Mesendoderm (in vitro differentiated cells): Measurements from ENCODE around the gene CKMT1A.
"Not testable (repeated sequence)": the region's sequence is repeated elsewhere in the genome, so short reads cannot be mapped to it uniquely, and the experiment has no call there.

ENCODE experiments used
- DNase-seq: peaks from one replicate; pipeline ENCODE4 v3.0.0; 2013
- H2AK5ac ChIP-seq: 2 replicates; pipeline ENCODE4 v1.6.1; 2013; ENCODE audit warnings: low read length, inconsistent platforms
- H2BK120ac ChIP-seq: 2 replicates; pipeline ENCODE4 v1.6.1; 2013; ENCODE audit warnings: low read depth, mild to moderate bottlenecking, low read length, moderate library complexity, mixed read lengths
- H2BK15ac ChIP-seq: replicated peaks from 2 replicates; pipeline ENCODE4 v1.6.1; 2013; ENCODE audit warnings: low read depth, mild to moderate bottlenecking, moderate library complexity
- H2BK5ac ChIP-seq: 2 replicates; pipeline ENCODE4 v1.6.1; 2013; ENCODE audit warnings: low read length, inconsistent platforms
- H3K18ac ChIP-seq: 2 replicates; pipeline ENCODE4 v1.6.1; 2013; ENCODE audit warnings: mild to moderate bottlenecking, low read length, mixed read lengths
- H3K23ac ChIP-seq: one replicate; pipeline ENCODE4 v1.6.1; 2013; ENCODE audit warnings: low read length
- H3K27ac ChIP-seq: 2 replicates; pipeline ENCODE4 v1.5.1; 2013; ENCODE audit warnings: low read depth, mild to moderate bottlenecking, inconsistent platforms, low read length, moderate library complexity
- H3K27me3 ChIP-seq: 2 replicates; pipeline ENCODE4 v1.6.1; 2013; ENCODE audit warnings: low read length, control low read depth, mild to moderate bottlenecking, inconsistent platforms; ENCODE audit not compliant: insufficient read depth, poor library complexity
- H3K36me3 ChIP-seq: 2 replicates; pipeline ENCODE4 v1.6.1; 2013; ENCODE audit warnings: low read length, inconsistent platforms; ENCODE audit not compliant: control insufficient read depth, insufficient read depth
- H3K4ac ChIP-seq: one replicate; pipeline ENCODE4 v1.6.1; 2013; ENCODE audit warnings: low read depth, mild to moderate bottlenecking, low read length, moderate library complexity
- H3K4me1 ChIP-seq: 2 replicates; pipeline ENCODE4 v1.6.1; 2013; ENCODE audit warnings: low read depth, low read length, inconsistent platforms; ENCODE audit not compliant: control insufficient read depth
- H3K4me2 ChIP-seq: 2 replicates; pipeline ENCODE4 v1.6.1; 2013; ENCODE audit warnings: low read length
- H3K4me3 ChIP-seq: 2 replicates; pipeline ENCODE4 v1.5.1; 2013; ENCODE audit warnings: mild to moderate bottlenecking, low read length
- H3K56ac ChIP-seq: one replicate; pipeline ENCODE4 v1.6.1; 2013; ENCODE audit warnings: low read length
- H3K79me1 ChIP-seq: 2 replicates; pipeline ENCODE4 v1.6.1; 2013; ENCODE audit warnings: low read length, inconsistent platforms
- H3K79me2 ChIP-seq: 2 replicates; pipeline ENCODE4 v1.6.1; 2013; ENCODE audit warnings: mild to moderate bottlenecking, low read length; ENCODE audit not compliant: control insufficient read depth, insufficient read depth
- H3K9ac ChIP-seq: 2 replicates; pipeline ENCODE4 v1.6.1; 2013; ENCODE audit warnings: low read length, inconsistent platforms
- H4K5ac ChIP-seq: one replicate; pipeline ENCODE4 v1.6.1; 2013; ENCODE audit warnings: low read length
- H4K8ac ChIP-seq: one replicate; pipeline ENCODE4 v1.6.1; 2013; ENCODE audit warnings: low read depth, mild to moderate bottlenecking, control low read depth, low read length, moderate library complexity
- WGBS: extraction: QIAGEN DNeasy Blood & Tissue Kit; methylation state at CpG from one replicate; pipeline ENCODE4 v1.1.7; 2013; ENCODE audit warnings: low lambda C conversion rate, missing lambda C conversion rate; ENCODE audit not compliant: insufficient coverage; ENCODE audit errors: extremely low coverage; 5-methylcytosine and 5-hydroxymethylcytosine counted together

CKMT1A gene

DNA sequence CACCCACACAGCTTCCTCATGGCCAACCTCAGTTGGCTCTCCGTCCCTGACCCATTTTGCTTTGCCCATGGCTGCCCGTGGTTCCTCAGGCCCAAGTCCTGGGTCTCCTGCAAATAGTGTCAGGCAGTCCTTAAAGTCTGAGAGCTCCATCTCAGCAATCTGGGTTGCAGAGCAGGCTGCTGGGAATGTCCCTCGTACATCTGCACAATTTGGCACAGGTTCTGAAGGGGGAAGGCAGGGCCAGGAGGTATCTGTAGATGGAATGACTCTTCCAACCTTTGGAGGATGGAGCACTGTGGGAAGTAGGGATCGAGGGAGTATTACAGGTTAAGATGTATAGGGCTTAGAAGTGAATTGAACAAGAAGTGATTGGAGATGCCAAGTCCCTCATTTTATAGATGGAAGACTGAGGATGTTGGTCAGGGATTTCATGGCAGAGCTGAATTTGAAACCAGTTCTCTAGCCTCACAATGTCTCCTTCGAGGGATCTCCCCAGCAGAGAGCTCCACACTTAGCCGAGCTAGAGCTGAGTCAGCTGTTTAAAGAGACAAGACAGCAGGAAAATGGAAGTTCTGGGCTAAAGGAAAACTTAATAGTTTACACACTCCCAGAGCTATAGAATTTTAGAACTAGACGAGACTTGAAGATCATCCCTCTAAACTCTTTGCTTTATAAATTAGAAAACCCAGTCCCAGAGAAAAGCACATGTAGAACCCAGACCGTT, 9.2 kb downstream of the CKMT1A start:
- Histone ChIP-seq H3K4me1 (no peaks in the 10 kb centered on the region), H4K8ac (no peak overlapping the region), H3K4ac (no peak overlapping the region), H2BK15ac (no peak overlapping the region), H2BK120ac (no peak overlapping the region), H3K27me3 (no peaks in the 10 kb centered on the region), H3K23ac (no peak overlapping the region), H3K56ac (no peak overlapping the region), H2BK5ac (no peak overlapping the region), H3K4me2 (no peak overlapping the region), H3K4me3 (no peak overlapping the region), H3K9ac (no peak overlapping the region), H3K18ac (no peak overlapping the region), H4K5ac (no peak overlapping the region), H2AK5ac (no peak overlapping the region), H3K79me1 (no peaks in the 10 kb centered on the region), H3K27ac (no peak overlapping the region), H3K79me2 (no peaks in the 10 kb centered on the region), H3K36me3 (no peaks in the 10 kb centered on the region)
- WGBS, result no CpG with 5 or more reads among the region's 8 CpGs
- DNase-seq, result no peak

- H4K8ac ChIP-seq, H2AK5ac ChIP-seq, H4K5ac ChIP-seq, DNase-seq, H3K18ac ChIP-seq, H3K4me3 ChIP-seq, H3K4me2 ChIP-seq, H2BK15ac ChIP-seq, H3K23ac ChIP-seq, H2BK120ac ChIP-seq, H3K56ac ChIP-seq, H3K79me1 ChIP-seq, H3K27me3 ChIP-seq, H3K4me1 ChIP-seq, H3K27ac ChIP-seq, H2BK5ac ChIP-seq, H3K36me3 ChIP-seq, H3K79me2 ChIP-seq, H3K4ac ChIP-seq, H3K9ac ChIP-seq: not testable (repeated sequence)
- no CpG with 5 or more reads among the region's 12 CpGs for WGBS
These were observed 16.9 kb downstream of the CKMT1A start for GRCh38 chr15:43710431-43711131.

- WGBS, result no CpG with 5 or more reads among the region's 4 CpGs
- H2BK5ac ChIP-seq, result no peak overlapping the region
These were observed 29.5 kb downstream of the CKMT1A start for GRCh38 chr15:43723151-43723550.

DNA sequence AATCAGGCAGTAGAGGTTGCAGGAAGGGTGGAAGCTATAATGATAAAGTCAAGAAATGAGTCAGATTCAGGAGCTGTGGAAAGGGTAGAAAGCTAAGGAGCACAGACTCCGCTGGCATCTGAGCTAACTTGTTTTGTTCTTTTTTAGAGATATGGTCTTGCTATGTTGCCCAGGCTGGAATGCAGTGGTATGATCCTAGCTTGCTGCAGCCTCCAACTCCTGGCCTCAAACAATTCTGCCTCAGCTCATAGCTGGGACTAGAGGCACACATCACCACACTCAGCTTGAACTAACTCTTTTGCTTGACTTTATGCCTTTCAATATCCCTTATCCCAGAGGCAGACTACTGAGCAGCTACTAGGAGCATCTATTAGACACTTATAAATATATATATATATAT, 32.6 kb downstream of the CKMT1A start:
- H3K18ac ChIP-seq, H3K4me1 ChIP-seq, H3K27me3 ChIP-seq, H3K9ac ChIP-seq, H2BK120ac ChIP-seq, H2BK15ac ChIP-seq, H3K4me2 ChIP-seq, H3K4ac ChIP-seq, H3K56ac ChIP-seq, H4K5ac ChIP-seq, H4K8ac ChIP-seq, H2AK5ac ChIP-seq, DNase-seq, H3K79me2 ChIP-seq, H3K79me1 ChIP-seq, H3K36me3 ChIP-seq, H3K23ac ChIP-seq, H3K27ac ChIP-seq, H3K4me3 ChIP-seq, H2BK5ac ChIP-seq: not testable (repeated sequence)
- no CpG with 5 or more reads among the region's 1 CpG for WGBS

More at GRCh38 chr15:43723151-43723550, 29.5 kb downstream of the CKMT1A start:
- H3K79me1 ChIP-seq, result no peaks in the 10 kb centered on the region
- no peak overlapping the region for H3K4me2 ChIP-seq
- H3K27ac ChIP-seq, result no peak overlapping the region
- no peak overlapping the region for H3K4me3 ChIP-seq
- no peak for DNase-seq
- H2BK15ac ChIP-seq, result no peak overlapping the region
- H3K9ac ChIP-seq, result no peak overlapping the region
- H3K79me2 ChIP-seq, result no peaks in the 10 kb centered on the region
- H3K56ac ChIP-seq, result no peak overlapping the region
- H3K36me3 ChIP-seq, result no peaks in the 10 kb centered on the region
- H3K4me1 ChIP-seq, result no peaks in the 10 kb centered on the region
- H3K4ac ChIP-seq, result no peak overlapping the region
- H2AK5ac ChIP-seq, result no peak overlapping the region
- no peaks in the 10 kb centered on the region for H3K27me3 ChIP-seq
- no peak overlapping the region for H3K23ac ChIP-seq
- no peak overlapping the region for H2BK120ac ChIP-seq
- H4K8ac ChIP-seq, result no peak overlapping the region
- H4K5ac ChIP-seq, result no peak overlapping the region
- no peak overlapping the region for H3K18ac ChIP-seq

DNA sequence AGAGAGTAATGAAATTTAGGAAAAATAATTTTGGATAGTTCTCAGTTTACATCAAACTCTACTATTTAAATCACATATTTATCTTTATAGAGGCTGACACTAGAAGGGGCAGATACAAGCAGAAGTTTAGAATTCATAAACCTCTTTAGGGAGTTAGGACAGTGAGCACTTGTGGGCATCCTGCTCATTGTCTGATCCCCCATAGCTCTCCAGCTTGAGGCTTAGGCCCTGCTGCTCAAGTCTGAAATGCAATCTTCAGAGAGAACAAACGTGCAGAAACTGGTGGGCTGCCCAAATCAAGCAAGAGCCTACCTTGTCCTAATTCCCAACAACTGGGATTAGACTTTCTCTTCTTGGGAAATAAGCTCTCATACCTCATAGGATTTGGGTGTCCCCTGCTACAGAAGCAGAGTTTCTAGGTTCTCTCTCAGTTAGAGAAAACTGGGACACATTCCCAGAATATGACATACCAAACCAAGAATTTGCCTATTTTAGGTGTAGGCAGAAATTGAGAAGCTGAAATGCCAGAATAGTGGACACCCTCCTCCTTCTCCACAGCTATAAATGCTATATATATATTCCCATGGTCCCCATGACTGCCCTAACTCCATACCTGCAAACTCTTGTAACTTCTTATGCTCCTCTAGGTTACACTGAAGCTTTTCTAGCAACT, 34.5 kb downstream of the CKMT1A start:
- H2BK120ac ChIP-seq, H3K4me1 ChIP-seq, H4K8ac ChIP-seq: not testable (repeated sequence)

More for the DNA sequence above, 34.5 kb downstream of the CKMT1A start:
- H3K79me2 ChIP-seq, H3K4ac ChIP-seq, H2BK15ac ChIP-seq, H3K9ac ChIP-seq, H2AK5ac ChIP-seq, H3K36me3 ChIP-seq, H3K27ac ChIP-seq, H2BK5ac ChIP-seq, H3K56ac ChIP-seq, H3K18ac ChIP-seq, H3K4me3 ChIP-seq, H3K4me2 ChIP-seq, H4K5ac ChIP-seq, H3K27me3 ChIP-seq, H3K79me1 ChIP-seq, H3K23ac ChIP-seq, DNase-seq: not testable (repeated sequence)
- no CpG with 5 or more reads among the region's 1 CpG for WGBS
